A549 (cell line): Measurements from ENCODE around the gene RBM11. TPM values are rescaled to one million over a fixed set of nuclear protein-coding genes. Genes with fewer than 3 reads are reported as not detected.

ENCODE experiments used
- ATAC-seq, 2 experiments: fragments of 200-7000 bp in 1 of 2; fragments of >200 bp in 1 of 2; cut with Nextera tagmentation in 1 of 2; cut with Tn5 transposase in 1 of 2; 3 replicates each; pipeline versions ENCODE4 v1.8.0 to v1.9.1; 2018 to 2020; ENCODE audit warnings: mild to moderate bottlenecking in 1 of 2, moderate library complexity in 1 of 2
- CTCF ChIA-PET: fragments of 300-600 bp; sonication (Branson Sonifier 250); formaldehyde crosslinking; extraction: SDS; loops from one replicate; lab custom pipeline; 2021; ENCODE audit warnings: antibody characterized with exemption, inconsistent platforms; lab: Yijun Ruan, JAX
- POLR2A ChIA-PET: fragments of 350-600 bp; formaldehyde crosslinking; extraction: SDS; loops from one replicate; lab custom pipeline; 2021; ENCODE audit warnings: antibody characterized with exemption, inconsistent platforms; lab: Yijun Ruan, JAX
- DNase-seq, 2 experiments: peaks; one replicate each; pipeline versions ENCODE4 v3.0.0 to v3.0.0-alpha.2; 2011 to 2016; ENCODE audit warnings: low read depth in 1 of 2, low spot score in 1 of 2
- FAIRE-seq: peaks from 2 replicates; lab custom pipeline; 2011; peaks lifted over from hg19 to GRCh38; lab: Jason Lieb, UNC
- H3K27ac ChIP-seq, 2 experiments: fragments of >200 bp; sonication (Bioruptor Twin); formaldehyde crosslinking; 3 replicates each; pipeline ENCODE4 v1.5.1; 2016 to 2017
- H3K4me1 ChIP-seq: fragments of >200 bp; sonication (Bioruptor Twin); formaldehyde crosslinking; 3 replicates; pipeline ENCODE4 v1.6.1; 2016
- H3K4me2 ChIP-seq: fragments of >200 bp; sonication (Bioruptor Twin); formaldehyde crosslinking; 3 replicates; pipeline ENCODE4 v1.6.1; 2016
- H3K4me3 ChIP-seq: fragments of >200 bp; sonication (Bioruptor Twin); formaldehyde crosslinking; 3 replicates; pipeline ENCODE4 v1.5.1; 2016
- H3K9me3 ChIP-seq: fragments of >200 bp; sonication (Bioruptor Twin); formaldehyde crosslinking; 3 replicates; pipeline ENCODE4 v1.6.1; 2016
- BCL3 ChIP-seq: fragments of >200 bp; sonication (Bioruptor Twin); formaldehyde crosslinking; IDR thresholded peaks from 3 replicates; pipeline ENCODE4 v1.6.1; 2016
- BHLHE40 ChIP-seq: IDR thresholded peaks from 2 replicates; pipeline ENCODE4 v1.6.1; 2012; ENCODE audit warnings: low read depth, low read length, inconsistent platforms
- CBX2 ChIP-seq: fragments of 200-600 bp; sonication (generic); IDR thresholded peaks from 2 replicates; pipeline ENCODE4 v1.6.1; 2016; ENCODE audit warnings: low read depth, mild to moderate bottlenecking, borderline replicate concordance
- CEBPB ChIP-seq, 2 experiments: fragments of >200 bp in 1 of 2; sonication (Bioruptor Twin) in 1 of 2; formaldehyde crosslinking in 1 of 2; IDR thresholded peaks; 2 replicates each; pipeline ENCODE4 v1.6.1; 2012 to 2016
- CHD4 ChIP-seq: fragments of 200-600 bp; sonication (generic); IDR thresholded peaks from 2 replicates; pipeline ENCODE4 v1.6.1; 2016; ENCODE audit warnings: antibody characterized with exemption, mild to moderate bottlenecking, borderline replicate concordance
- CTCF ChIP-seq: fragments of >200 bp; sonication (Bioruptor Twin); formaldehyde crosslinking; IDR thresholded peaks from 3 replicates; pipeline ENCODE4 v1.5.1; 2016
- FOSB ChIP-seq: fragments of 250-450 bp; sonication (Bioruptor Pico); IDR thresholded peaks from 2 replicates; pipeline ENCODE4 v1.5.0; 2020; ENCODE audit warnings: mild to moderate bottlenecking, moderate library complexity
- FOSL2 ChIP-seq, 2 experiments: fragments of 450-650 bp in 1 of 2; fragments of >200 bp in 1 of 2; sonication (Bioruptor Twin) in 1 of 2; formaldehyde crosslinking; IDR thresholded peaks; 2 replicates each; pipeline versions ENCODE4 v1.5.0 to v1.6.1; 2016 to 2020; ENCODE audit warnings: mild to moderate bottlenecking in 1 of 2, moderate library complexity in 1 of 2
- HDAC2 ChIP-seq: fragments of 200-600 bp; sonication (generic); IDR thresholded peaks from 2 replicates; pipeline ENCODE4 v1.6.1; 2016
- HOXA7 ChIP-seq: fragments of 250-450 bp; sonication (Bioruptor Pico); IDR thresholded peaks from 2 replicates; pipeline ENCODE4 v1.5.0; 2020; ENCODE audit warnings: mild to moderate bottlenecking, moderate library complexity
- KDM1A ChIP-seq: fragments of 200-600 bp; sonication (generic); IDR thresholded peaks from 2 replicates; pipeline ENCODE4 v1.6.1; 2016; ENCODE audit warnings: low read depth, mild to moderate bottlenecking
- KDM5A ChIP-seq: fragments of 200-600 bp; sonication (generic); IDR thresholded peaks from 2 replicates; pipeline ENCODE4 v1.6.1; 2016; ENCODE audit warnings: antibody characterized with exemption, mild to moderate bottlenecking
- MAFK ChIP-seq: fragments of 450-650 bp; IDR thresholded peaks from 2 replicates; pipeline ENCODE4 v1.6.1; 2014; ENCODE audit not compliant: partially characterized antibody
- NFE2L2 ChIP-seq: fragments of 150-350 bp; conservative IDR thresholded peaks from 2 replicates; pipeline ENCODE4 v1.6.1; 2014; ENCODE audit warnings: low read length
- NPAS2 ChIP-seq: fragments of 250-450 bp; sonication (Bioruptor Pico); IDR thresholded peaks from 2 replicates; pipeline ENCODE4 v1.8.0; 2022; ENCODE audit warnings: mild to moderate bottlenecking, moderate library complexity, borderline replicate concordance
- RAD21 ChIP-seq, 2 experiments: fragments of >200 bp in 1 of 2; sonication (Bioruptor Twin) in 1 of 2; formaldehyde crosslinking in 1 of 2; IDR thresholded peaks in 1 of 2; conservative IDR thresholded peaks in 1 of 2; 2 replicates in 1 of 2; 3 replicates in 1 of 2; pipeline ENCODE4 v1.6.1; 2012 to 2018; ENCODE audit warnings: inconsistent platforms in 1 of 2
- REST ChIP-seq: fragments of 200-600 bp; sonication (generic); IDR thresholded peaks from 2 replicates; pipeline ENCODE4 v1.6.1; 2016; ENCODE audit warnings: antibody characterized with exemption, mild to moderate bottlenecking, moderate library complexity
- RNF2 ChIP-seq: fragments of 200-600 bp; sonication (generic); IDR thresholded peaks from 2 replicates; pipeline ENCODE4 v1.6.1; 2016; ENCODE audit warnings: low read depth, mild to moderate bottlenecking, antibody characterized with exemption, moderate library complexity, borderline replicate concordance
- SMC3 ChIP-seq: fragments of >200 bp; sonication (Bioruptor Twin); formaldehyde crosslinking; IDR thresholded peaks from 3 replicates; pipeline ENCODE4 v1.6.1; 2018; ENCODE audit warnings: inconsistent platforms
- SREBF2 ChIP-seq: fragments of 450-650 bp; IDR thresholded peaks from 2 replicates; pipeline ENCODE4 v1.6.1; 2014; ENCODE audit warnings: mild to moderate bottlenecking, moderate library complexity
- ZNF302 ChIP-seq: fragments of 250-450 bp; sonication (Bioruptor Pico); IDR thresholded peaks from 2 replicates; pipeline ENCODE4 v1.9.0; 2021; ENCODE audit warnings: inconsistent platforms, mild to moderate bottlenecking, moderate library complexity
- WGBS: methylation state at CpG from one replicate; pipeline ENCODE4 v1.1.6; 2017; ENCODE audit errors: missing lambda C conversion rate; 5-methylcytosine and 5-hydroxymethylcytosine counted together
- polyA plus RNA-seq, 4 experiments: library from polyadenylated mRNA; depleted of rRNA in 3 of 4; stranded (reverse); fragments of >200 nt; fragmentation: RNase III in 1 of 4; extraction: RNeasy Plus Mini Kit Qiagen cat#74134 plus additional on column Dnase treatment in 1 of 4; gene quantifications; 2 replicates in 3 of 4; 3 replicates in 1 of 4; pipeline ENCODE4 v1.2.3, GENCODE V29; 2011 to 2017
- TF ChIP-seq, protein P1 (sequence below): fragments of 150-350 bp; IDR thresholded peaks from 2 replicates; pipeline ENCODE4 v1.6.1; 2014; ENCODE audit warnings: low read depth, mild to moderate bottlenecking, low read length

RBM11 gene
- polyA plus RNA-seq, 2 of the 4 experiments (the other 2 are of a cell fraction): 0.19 TPM; not detected in 1

- WGBS: 19% methylated on average over 3 of the region's 3 CpGs
- CTCF ChIA-PET: interaction anchor here (1.3 to 1.8 kb wide), 4 partner anchors 9 to 41 kb away, joined by 3 to 6 read pairs (median 5); no protein-coding TSS in a partner anchor
Observed at GRCh38 chr21:14259747-14260146, 43.8 kb downstream of the RBM11 start.

More at GRCh38 chr21:14259747-14260146, 43.8 kb downstream of the RBM11 start:
- Histone ChIP-seq H3K9me3 (no peaks in the 10 kb centered on the region), H3K27ac (no peak overlapping the region), H3K4me2 (no peak overlapping the region), H3K4me1 (no peaks in the 10 kb centered on the region), H3K4me3 (no peak overlapping the region)
- FAIRE-seq: no peak
- TF ChIP-seq BCL3 (no peak), FOSB (CRISPR knock-in tag) (no peak), CEBPB (IDR thresholded peaks at IDR 0.05) (no peak), NFE2L2 (no peak), BHLHE40 (no peak), RAD21 (conservative IDR thresholded peaks at IDR 0.05 in 1 of 2, IDR thresholded peaks at IDR 0.05 in 1 of 2) (peak; percentile 48 to 57; a peak in 4 of 5 replicates), CHD4 (no peak), KDM5A (no peak), SMC3 (peak; percentile 21; the same call in 1 of the 3 replicates), RNF2 (no peak), HDAC2 (no peak), SREBF2 (no peak), HOXA7 (CRISPR knock-in tag) (no peak), CTCF (peak; percentile 49), MAFK (no peak), REST (no peak), NPAS2 (CRISPR knock-in tag) (no peak), KDM1A (no peak), FOSL2 (IDR thresholded peaks at IDR 0.05) (no peak), FOSL2 (CRISPR knock-in tag; IDR thresholded peaks at IDR 0.05) (no peak), ZNF302 (CRISPR knock-in tag) (no peak), CBX2 (no peak)
- TF ChIP-seq, protein P1, sequence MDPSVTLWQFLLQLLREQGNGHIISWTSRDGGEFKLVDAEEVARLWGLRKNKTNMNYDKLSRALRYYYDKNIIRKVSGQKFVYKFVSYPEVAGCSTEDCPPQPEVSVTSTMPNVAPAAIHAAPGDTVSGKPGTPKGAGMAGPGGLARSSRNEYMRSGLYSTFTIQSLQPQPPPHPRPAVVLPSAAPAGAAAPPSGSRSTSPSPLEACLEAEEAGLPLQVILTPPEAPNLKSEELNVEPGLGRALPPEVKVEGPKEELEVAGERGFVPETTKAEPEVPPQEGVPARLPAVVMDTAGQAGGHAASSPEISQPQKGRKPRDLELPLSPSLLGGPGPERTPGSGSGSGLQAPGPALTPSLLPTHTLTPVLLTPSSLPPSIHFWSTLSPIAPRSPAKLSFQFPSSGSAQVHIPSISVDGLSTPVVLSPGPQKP: no peak
- peak; percentile 86 for ATAC-seq
- peak; percentile 3 to 37 for DNase-seq
- POLR2A ChIA-PET: no interaction called here
